Activated CD4-positive, alpha-beta T cell treated with anti-CD3 and anti-CD28 coated beads for 24 hours (primary cell): Measurements from ENCODE around the gene GRIPAP1.
"Not testable (repeated sequence)": the region's sequence is repeated elsewhere in the genome, so short reads cannot be mapped to it uniquely, and the experiment has no call there.

ENCODE experiments used
- DNase-seq, 2 donors: peaks; one replicate each; pipeline ENCODE4 v3.0.0-alpha.2; 2020; ENCODE audit warnings: low read depth in 2 of 2

Gene GRIPAP1

GRCh38 chrX:48996969-48997368 is 5.1 kb downstream of the GRIPAP1 start:
- no peak for DNase-seq

- no peak for DNase-seq
Measured at GRCh38 chrX:48992341-48992740, 9.7 kb downstream of the GRIPAP1 start.

- DNase-seq, result no peak
Measured at GRCh38 chrX:48989483-48989882, 12.6 kb downstream of the GRIPAP1 start.

GRCh38 chrX:48983896-48984295 is 18.2 kb downstream of the GRIPAP1 start:
- no peak for DNase-seq

GRCh38 chrX:48983081-48983480 is 19.0 kb downstream of the GRIPAP1 start:
- no peak for DNase-seq

- no peak for DNase-seq
Measured at GRCh38 chrX:48981178-48981577, 20.9 kb downstream of the GRIPAP1 start.

- DNase-seq, result not testable (repeated sequence)
Measured at GRCh38 chrX:48980341-48980740, 21.7 kb downstream of the GRIPAP1 start.

- no peak for DNase-seq
Measured at GRCh38 chrX:48978226-48978625, 23.8 kb downstream of the GRIPAP1 start.

GRCh38 chrX:48976086-48976485 is 26.0 kb downstream of the GRIPAP1 start:
- DNase-seq, result no peak

- no peak for DNase-seq
Measured at GRCh38 chrX:48975541-48975940, 26.5 kb downstream of the GRIPAP1 start.

GRCh38 chrX:48975041-48975440 is 27.0 kb downstream of the GRIPAP1 start:
- no peak for DNase-seq

- DNase-seq, result no peak
Measured at GRCh38 chrX:48974574-48974973, 27.5 kb downstream of the GRIPAP1 start.

- DNase-seq, result no peak
Measured at GRCh38 chrX:48974033-48974432, 28.0 kb downstream of the GRIPAP1 start.

- peak in 1 of 2 donors; percentile 15 for DNase-seq
Measured at GRCh38 chrX:48972220-48973164, 29.6 kb downstream of the GRIPAP1 start.

- peak in 1 of 2 donors; percentile 3 for DNase-seq
Measured at GRCh38 chrX:48971249-48972219, 30.5 kb downstream of the GRIPAP1 start, which contains the start of gene KCND1. KCND1 (minus strand) TSS chrX:48971844; CDS start chrX:48970271, 1,573 bp downstream.

- no peak for DNase-seq
Measured at GRCh38 chrX:48969471-48969870, 32.6 kb downstream of the GRIPAP1 start.

- no peak for DNase-seq
Measured at GRCh38 chrX:48968377-48968776, 33.7 kb downstream of the GRIPAP1 start.

- DNase-seq, result no peak
Measured at GRCh38 chrX:48966796-48967579, 35.1 kb downstream of the GRIPAP1 start.

- DNase-seq, result no peak
Measured at GRCh38 chrX:48965959-48966358, 36.1 kb downstream of the GRIPAP1 start.

- no peak for DNase-seq
Measured at GRCh38 chrX:48961585-48962091, 40.4 kb downstream of the GRIPAP1 start.

- DNase-seq, result no peak
Measured at GRCh38 chrX:48960291-48960690, 41.8 kb downstream of the GRIPAP1 start.
